Right lobe of liver (tissue), 4 donors: ENCODE data around the gene MACROH2A1.

ENCODE experiments used
- CTCF ChIP-seq, 4 donors: fragments of 200-600 bp in 3 of 4; fragments of 450-650 bp in 1 of 4; IDR thresholded peaks; one replicate each; pipeline versions ENCODE4 v1.5.1 to v1.8.0; 2016 to 2022; ENCODE audit warnings: antibody characterized with exemption in 4 of 4, mild to moderate bottlenecking in 2 of 4
- POLR2A ChIP-seq: fragments of 450-650 bp; IDR thresholded peaks from one replicate; pipeline ENCODE4 v1.6.1; 2017; ENCODE audit warnings: antibody characterized with exemption, mild to moderate bottlenecking
- donor health status: DM: no; HTN: no; CAD: no.
- donor health status: DM: no; HTN: no; CAD: no.
- donor health status: DM: no; HTN: yes; CAD: no.

GRCh38 chr5:135317286-135317685, 81.7 kb downstream of the MACROH2A1 start:
- TF ChIP-seq CTCF (IDR thresholded peaks at IDR 0.05) (no peak), POLR2A (no peak)
